Parathyroid adenoma (tissue), 2 donors: ENCODE measurements around the gene ROPN1.
"Not testable (repeated sequence)": the region's sequence is repeated elsewhere in the genome, so short reads cannot be mapped to it uniquely, and the experiment has no call there.

ENCODE experiments used
- H2AFZ ChIP-seq: fragments of 300-600 bp; sonication (generic); one replicate; pipeline ENCODE4 v1.7.0; 2017; ENCODE audit warnings: antibody characterized with exemption, mild to moderate bottlenecking
- H3K27ac ChIP-seq: fragments of 300-600 bp; sonication (generic); one replicate; pipeline ENCODE4 v1.7.0; 2017
- H3K27me3 ChIP-seq: fragments of 300-600 bp; sonication (generic); one replicate; pipeline ENCODE4 v1.7.0; 2017; ENCODE audit warnings: low read length; ENCODE audit not compliant: control insufficient read depth, insufficient read depth
- H3K36me3 ChIP-seq: fragments of 300-600 bp; sonication (generic); one replicate; pipeline ENCODE4 v1.7.0; 2017; ENCODE audit warnings: low read length; ENCODE audit not compliant: control insufficient read depth, insufficient read depth
- H3K4me1 ChIP-seq: fragments of 300-600 bp; sonication (generic); one replicate; pipeline ENCODE4 v1.7.0; 2017; ENCODE audit warnings: control low read depth
- H3K4me2 ChIP-seq: fragments of 300-600 bp; sonication (generic); one replicate; pipeline ENCODE4 v1.7.0; 2017; ENCODE audit warnings: low read length
- H3K4me3 ChIP-seq: fragments of 300-600 bp; sonication (generic); one replicate; pipeline ENCODE4 v1.7.0; 2017; ENCODE audit warnings: low read depth, low read length
- H3K79me2 ChIP-seq: fragments of 300-600 bp; sonication (generic); one replicate; pipeline ENCODE4 v1.7.0; 2017; ENCODE audit warnings: control low read depth
- H3K9ac ChIP-seq: fragments of 300-600 bp; sonication (generic); one replicate; pipeline ENCODE4 v1.7.0; 2017; ENCODE audit warnings: mild to moderate bottlenecking
- H3K9me3 ChIP-seq: fragments of 300-600 bp; sonication (generic); one replicate; pipeline ENCODE4 v1.7.0; 2017; ENCODE audit warnings: low read length; ENCODE audit not compliant: control insufficient read depth
- TF ChIP-seq, protein P1 (sequence below): fragments of 300-600 bp; sonication (generic); IDR thresholded peaks from one replicate; pipeline ENCODE4 v1.7.0; 2017; ENCODE audit warnings: antibody characterized with exemption, mild to moderate bottlenecking
- donor health status: primary hyperparathyroidism.

ROPN1 gene

DNA sequence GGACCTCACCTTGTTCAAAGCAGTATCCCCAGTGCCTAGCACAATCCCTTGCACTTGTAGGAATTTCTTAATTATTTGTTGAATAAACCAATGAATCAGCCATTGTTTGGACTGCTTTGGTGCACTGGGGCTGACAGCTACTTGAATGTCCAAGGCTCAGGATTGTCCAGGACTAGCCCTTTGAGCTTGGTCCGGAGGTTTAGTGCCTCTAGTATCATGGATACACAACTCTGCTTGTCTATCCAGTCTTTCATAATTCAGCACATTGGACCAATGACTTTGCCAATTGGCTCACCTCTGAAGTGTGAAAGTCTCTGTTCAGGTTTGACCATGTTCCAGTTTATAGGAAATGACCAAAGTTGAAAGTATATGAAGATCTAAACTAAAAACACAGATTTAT, 27.1 kb downstream of the ROPN1 start:
- not testable (repeated sequence) for H3K4me3 ChIP-seq, H2AFZ ChIP-seq, H3K27ac ChIP-seq, H3K9me3 ChIP-seq, H3K4me1 ChIP-seq, H3K9ac ChIP-seq, H3K79me2 ChIP-seq, H3K27me3 ChIP-seq, H3K36me3 ChIP-seq, H3K4me2 ChIP-seq

DNA sequence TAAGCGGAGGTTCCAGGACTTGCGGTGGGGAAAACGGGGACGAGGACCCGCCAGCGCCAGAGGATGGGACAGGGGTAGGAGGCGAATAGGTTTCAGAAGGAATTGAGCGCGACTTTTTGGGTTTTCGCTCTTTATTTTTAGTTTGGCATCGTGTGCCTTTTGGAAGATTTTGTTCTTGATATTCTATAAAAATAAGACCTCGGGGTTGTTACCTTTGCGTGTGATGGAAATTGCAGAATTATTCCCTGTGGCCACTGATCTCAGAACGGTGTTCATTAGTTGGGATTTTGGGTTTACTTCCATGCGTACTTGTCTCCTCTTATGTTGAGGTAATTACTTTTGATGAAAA, 30.4 kb downstream of the ROPN1 start:
- Histone ChIP-seq H3K4me1 (no peaks in the 10 kb centered on the region), H3K4me3 (peak overlapping the region; percentile 88), H2AFZ (peak overlapping the region; percentile 98), H3K36me3 (no peaks in the 10 kb centered on the region), H3K9me3 (no peaks in the 10 kb centered on the region), H3K27ac (peak overlapping the region; percentile 65), H3K4me2 (peak overlapping the region; percentile 89), H3K79me2 (no peaks in the 10 kb centered on the region), H3K27me3 (no peaks in the 10 kb centered on the region), H3K9ac (no peak overlapping the region)
- TF ChIP-seq, protein P1, sequence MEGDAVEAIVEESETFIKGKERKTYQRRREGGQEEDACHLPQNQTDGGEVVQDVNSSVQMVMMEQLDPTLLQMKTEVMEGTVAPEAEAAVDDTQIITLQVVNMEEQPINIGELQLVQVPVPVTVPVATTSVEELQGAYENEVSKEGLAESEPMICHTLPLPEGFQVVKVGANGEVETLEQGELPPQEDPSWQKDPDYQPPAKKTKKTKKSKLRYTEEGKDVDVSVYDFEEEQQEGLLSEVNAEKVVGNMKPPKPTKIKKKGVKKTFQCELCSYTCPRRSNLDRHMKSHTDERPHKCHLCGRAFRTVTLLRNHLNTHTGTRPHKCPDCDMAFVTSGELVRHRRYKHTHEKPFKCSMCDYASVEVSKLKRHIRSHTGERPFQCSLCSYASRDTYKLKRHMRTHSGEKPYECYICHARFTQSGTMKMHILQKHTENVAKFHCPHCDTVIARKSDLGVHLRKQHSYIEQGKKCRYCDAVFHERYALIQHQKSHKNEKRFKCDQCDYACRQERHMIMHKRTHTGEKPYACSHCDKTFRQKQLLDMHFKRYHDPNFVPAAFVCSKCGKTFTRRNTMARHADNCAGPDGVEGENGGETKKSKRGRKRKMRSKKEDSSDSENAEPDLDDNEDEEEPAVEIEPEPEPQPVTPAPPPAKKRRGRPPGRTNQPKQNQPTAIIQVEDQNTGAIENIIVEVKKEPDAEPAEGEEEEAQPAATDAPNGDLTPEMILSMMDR = no peak

DNA sequence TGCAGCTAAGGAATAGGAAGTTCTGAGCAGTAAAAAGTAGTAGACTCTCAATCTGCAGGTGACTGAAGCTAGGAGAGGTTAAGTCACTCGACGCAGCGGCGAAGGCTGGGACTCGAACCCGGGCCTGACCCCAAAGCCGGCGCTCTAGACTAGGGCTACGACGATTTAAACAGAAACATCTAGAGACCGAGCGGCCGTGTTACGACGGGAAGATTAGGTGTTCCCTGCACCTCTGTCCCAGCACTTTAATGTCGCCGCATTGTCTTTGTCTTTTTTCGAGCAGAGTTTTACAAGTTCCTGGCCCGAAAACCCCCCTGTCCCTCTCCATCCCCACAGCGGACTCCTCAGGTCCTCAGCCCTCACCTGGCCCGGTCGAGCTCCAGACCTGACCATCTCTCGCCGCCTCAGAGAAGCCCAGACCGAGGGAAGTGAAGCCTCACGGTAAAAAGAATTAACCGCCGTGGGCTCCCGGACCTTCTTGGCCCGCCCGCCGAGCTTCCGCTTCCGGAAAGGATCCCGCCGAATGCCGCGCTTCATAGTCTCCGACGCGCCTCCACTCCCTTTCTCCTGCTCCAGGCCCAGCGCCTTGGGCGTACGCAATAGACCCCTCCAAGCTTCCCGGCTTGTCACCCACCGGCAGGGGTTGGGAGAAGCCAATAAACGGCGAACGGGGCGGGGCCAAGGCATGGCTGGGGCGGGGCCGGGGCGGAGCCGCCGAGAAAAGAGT, 31.0 kb downstream of the ROPN1 start, which contains the start of gene CCDC14:
Gene CCDC14 (minus strand): TSS at position 449 of the 727 bp plus-strand sequence. CDS start 56 bp downstream, at position 393.
- Histone ChIP-seq H3K36me3 (no peaks in the 10 kb centered on the region), H3K4me2 (peak within 1 kb of the TSS; percentile 89), H3K4me1 (no peaks in the 10 kb centered on the region), H3K9ac (no peak within 1 kb of the TSS), H3K27me3 (no peaks in the 10 kb centered on the region), H3K4me3 (peak within 1 kb of the TSS; percentile 88), H2AFZ (peak within 1 kb of the TSS; percentile 98), H3K79me2 (no peaks in the 10 kb centered on the region), H3K27ac (peak within 1 kb of the TSS; percentile 65), H3K9me3 (no peaks in the 10 kb centered on the region)
- TF ChIP-seq, protein P1 = no peak

DNA sequence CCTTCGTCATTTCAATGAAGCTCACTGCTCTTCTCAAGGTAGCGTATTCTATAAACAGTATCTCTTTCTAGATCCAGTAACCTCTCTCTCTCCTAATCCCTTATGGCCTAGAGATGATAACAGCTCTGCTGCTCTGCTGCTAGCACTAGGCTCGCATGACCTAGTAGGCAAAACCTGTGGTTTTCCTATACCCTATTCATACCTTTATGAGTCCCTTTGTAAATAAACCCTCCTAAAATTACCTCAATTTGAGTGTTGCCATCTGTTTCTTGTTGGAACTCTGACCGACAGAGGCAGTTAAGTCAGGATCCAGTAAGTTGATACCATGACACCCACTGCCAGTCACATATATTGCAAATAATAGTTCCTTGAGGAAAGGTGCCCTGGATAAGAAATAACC, 38.2 kb downstream of the ROPN1 start:
- H3K9me3 ChIP-seq = no peaks in the 10 kb centered on the region

DNA sequence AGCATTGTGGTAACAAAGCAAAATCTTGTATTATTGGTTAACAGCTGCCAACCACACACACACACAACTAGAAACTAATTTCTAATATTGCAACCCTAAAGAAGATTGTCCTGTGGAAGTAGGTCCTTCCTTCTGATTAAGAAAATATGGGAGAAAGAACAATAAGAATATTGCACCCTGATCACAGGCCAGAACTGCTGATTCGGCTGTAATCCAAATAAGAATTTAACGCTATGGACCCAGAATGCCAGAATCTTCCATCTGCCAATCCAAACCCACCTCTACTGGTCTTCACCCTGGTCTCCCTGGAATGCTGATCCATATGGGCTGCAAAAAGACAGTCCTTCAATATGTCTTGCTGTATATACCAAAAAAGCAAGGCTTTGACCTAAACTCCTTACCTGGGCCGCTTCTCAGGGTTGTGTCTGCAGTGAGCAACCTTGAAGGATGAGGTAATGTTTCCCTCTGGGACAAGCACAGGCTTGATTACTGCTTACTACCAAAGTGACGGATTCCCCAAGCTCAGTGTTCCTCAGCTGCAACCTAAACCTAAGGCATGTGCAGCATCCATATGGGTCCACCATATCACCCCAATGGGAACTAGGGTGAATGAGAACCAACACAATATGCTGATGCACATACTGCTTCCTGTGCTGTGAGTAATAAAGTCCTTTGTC, 38.9 kb downstream of the ROPN1 start:
- TF ChIP-seq, protein P1 = no peak
- H3K79me2 ChIP-seq = no peaks in the 10 kb centered on the region
- no peak overlapping the region for H3K27ac ChIP-seq
- H3K36me3 ChIP-seq = no peaks in the 10 kb centered on the region
- no peaks in the 10 kb centered on the region for H3K4me1 ChIP-seq
- no peak overlapping the region for H2AFZ ChIP-seq
- no peak overlapping the region for H3K4me3 ChIP-seq
- no peaks in the 10 kb centered on the region for H3K9me3 ChIP-seq
- H3K9ac ChIP-seq = no peak overlapping the region
- no peak overlapping the region for H3K4me2 ChIP-seq
- H3K27me3 ChIP-seq = no peaks in the 10 kb centered on the region

More for the DNA sequence above, 38.2 kb downstream of the ROPN1 start:
- no peaks in the 10 kb centered on the region for H3K27me3 ChIP-seq
- no peak overlapping the region for H3K27ac ChIP-seq
- H3K79me2 ChIP-seq = no peaks in the 10 kb centered on the region
- TF ChIP-seq, protein P1 = no peak
- no peaks in the 10 kb centered on the region for H3K4me1 ChIP-seq
- no peak overlapping the region for H3K4me2 ChIP-seq
- no peak overlapping the region for H3K4me3 ChIP-seq
- H2AFZ ChIP-seq = no peak overlapping the region
- no peak overlapping the region for H3K9ac ChIP-seq
- H3K36me3 ChIP-seq = no peaks in the 10 kb centered on the region
